Gastroesophageal sphincter (tissue), 3 donors: Measurements from ENCODE around the gene MPDU1.
A peak's percentile ranks its signal among the peaks of the same experiment; 100 is the strongest.

ENCODE experiments used
- CTCF ChIP-seq, 4 experiments: fragments of 200-600 bp in 2 of 4; fragments of 450-650 bp in 2 of 4; sonication (generic) in 1 of 4; IDR thresholded peaks; one replicate each; pipeline ENCODE4 v1.5.1; 2017 to 2019; ENCODE audit warnings: antibody characterized with exemption in 4 of 4, mild to moderate bottlenecking in 2 of 4, moderate library complexity in 2 of 4
- EP300 ChIP-seq: sonication (generic); formaldehyde crosslinking; IDR thresholded peaks from one replicate; pipeline ENCODE4 v1.6.1; 2017; ENCODE audit warnings: antibody characterized with exemption, mild to moderate bottlenecking
- POLR2A ChIP-seq, 2 donors: fragments of 450-650 bp; IDR thresholded peaks; one replicate each; pipeline ENCODE4 v1.6.1; 2017; ENCODE audit warnings: antibody characterized with exemption in 2 of 2, mild to moderate bottlenecking in 2 of 2, moderate library complexity in 1 of 2
- POLR2AphosphoS5 ChIP-seq: sonication (generic); formaldehyde crosslinking; IDR thresholded peaks from one replicate; pipeline ENCODE4 v1.6.1; 2017; ENCODE audit warnings: antibody characterized with exemption

DNA sequence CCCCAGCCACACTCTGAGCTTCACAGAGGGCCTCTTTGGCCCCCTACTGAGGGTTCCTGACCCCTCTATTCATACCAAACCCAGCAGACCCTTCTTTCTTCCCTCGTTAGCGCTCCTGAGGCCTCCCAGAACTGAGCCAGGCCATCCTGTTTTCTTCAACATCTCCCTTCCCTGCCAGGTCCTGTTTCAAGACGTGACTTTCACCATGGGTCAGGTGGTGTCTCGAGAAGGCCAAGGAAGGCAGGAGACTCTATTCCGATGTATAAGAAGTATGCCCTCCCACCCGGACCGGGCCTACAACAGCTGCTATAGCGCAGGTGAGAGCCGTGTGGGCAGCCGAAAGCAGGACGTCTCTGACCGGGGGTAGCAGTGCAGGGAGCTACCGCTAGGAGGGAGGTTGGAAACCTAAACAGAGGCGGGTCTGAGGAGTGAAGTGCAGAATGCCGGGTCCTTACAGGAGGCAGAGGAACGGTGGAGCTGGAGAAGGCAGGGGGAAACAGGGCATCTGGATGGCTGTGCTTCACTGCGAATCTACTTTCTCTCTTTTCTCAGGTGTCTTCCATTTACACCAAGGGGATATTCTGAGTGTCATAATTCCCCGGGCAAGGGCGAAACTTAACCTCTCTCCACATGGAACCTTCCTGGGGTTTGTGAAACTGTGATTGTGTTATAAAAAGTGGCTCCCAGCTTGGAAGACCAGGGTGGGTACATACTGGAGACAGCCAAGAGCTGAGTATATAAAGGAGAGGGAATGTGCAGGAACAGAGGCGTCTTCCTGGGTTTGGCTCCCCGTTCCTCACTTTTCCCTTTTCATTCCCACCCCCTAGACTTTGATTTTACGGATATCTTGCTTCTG is 23.3 kb upstream of the MPDU1 start:
- TF ChIP-seq CTCF (IDR thresholded peaks at IDR 0.05) (peak in 3 of 4 experiments; percentile 66 to 85 (median 71)), POLR2AphosphoS5 (no peak), POLR2A (IDR thresholded peaks at IDR 0.05) (no peak), EP300 (no peak)
